Uterus (tissue), 2 donors: ENCODE data around the gene GBA2.

Experiments used
- POLR2A ChIP-seq, 2 donors: fragments of 450-650 bp; IDR thresholded peaks; one replicate each; pipeline ENCODE4 v1.6.1; 2016; ENCODE audit warnings: antibody characterized with exemption in 2 of 2, mild to moderate bottlenecking in 1 of 2, moderate library complexity in 1 of 2
- TF ChIP-seq, protein P1 (sequence below), 4 experiments: fragments of 200-600 bp in 2 of 4; fragments of 450-650 bp in 2 of 4; sonication (generic) in 2 of 4; IDR thresholded peaks; one replicate each; pipeline ENCODE4 v1.5.1; 2016 to 2019; ENCODE audit warnings: antibody characterized with exemption in 4 of 4, mild to moderate bottlenecking in 2 of 4, moderate library complexity in 1 of 4

DNA sequence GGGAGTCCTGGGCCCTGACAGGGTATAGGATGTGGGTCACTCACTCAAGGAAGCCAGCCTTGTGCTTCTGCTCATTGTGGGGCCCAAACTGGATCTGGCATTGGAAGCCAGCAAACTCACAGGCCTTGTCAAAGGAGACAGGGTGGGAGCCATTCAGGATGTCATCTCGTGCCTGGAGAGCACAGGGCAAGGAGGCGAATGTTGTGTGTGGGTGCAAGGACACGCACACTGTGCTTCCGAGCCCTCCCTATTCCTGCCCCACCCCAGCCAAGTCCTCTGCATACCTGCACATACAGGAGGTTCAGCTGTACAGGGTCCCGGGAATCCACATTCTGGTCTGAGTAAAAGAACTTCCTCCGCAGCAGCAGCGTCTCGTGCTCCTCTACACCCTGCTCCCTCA, 25.1 kb downstream of the GBA2 start:
- TF ChIP-seq, protein P1, sequence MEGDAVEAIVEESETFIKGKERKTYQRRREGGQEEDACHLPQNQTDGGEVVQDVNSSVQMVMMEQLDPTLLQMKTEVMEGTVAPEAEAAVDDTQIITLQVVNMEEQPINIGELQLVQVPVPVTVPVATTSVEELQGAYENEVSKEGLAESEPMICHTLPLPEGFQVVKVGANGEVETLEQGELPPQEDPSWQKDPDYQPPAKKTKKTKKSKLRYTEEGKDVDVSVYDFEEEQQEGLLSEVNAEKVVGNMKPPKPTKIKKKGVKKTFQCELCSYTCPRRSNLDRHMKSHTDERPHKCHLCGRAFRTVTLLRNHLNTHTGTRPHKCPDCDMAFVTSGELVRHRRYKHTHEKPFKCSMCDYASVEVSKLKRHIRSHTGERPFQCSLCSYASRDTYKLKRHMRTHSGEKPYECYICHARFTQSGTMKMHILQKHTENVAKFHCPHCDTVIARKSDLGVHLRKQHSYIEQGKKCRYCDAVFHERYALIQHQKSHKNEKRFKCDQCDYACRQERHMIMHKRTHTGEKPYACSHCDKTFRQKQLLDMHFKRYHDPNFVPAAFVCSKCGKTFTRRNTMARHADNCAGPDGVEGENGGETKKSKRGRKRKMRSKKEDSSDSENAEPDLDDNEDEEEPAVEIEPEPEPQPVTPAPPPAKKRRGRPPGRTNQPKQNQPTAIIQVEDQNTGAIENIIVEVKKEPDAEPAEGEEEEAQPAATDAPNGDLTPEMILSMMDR (IDR thresholded peaks at IDR 0.05): no peak
- no peak for TF ChIP-seq POLR2A (IDR thresholded peaks at IDR 0.05)
